ENCODE data around the gene AP2S1.

Gene AP2S1

GRCh38 chr19:46838160-46838559 lies 12.5 kb downstream of the AP2S1 start:
- Histone ChIP-seq H3K4ac (ENCODE audit: low read depth, low read length) (no peak overlapping the region), H3K79me2 (ENCODE audit: control insufficient read depth, insufficient read depth, low read length, poor library complexity) (no peaks in the 10 kb centered on the region), H3K9ac (ENCODE audit: low read length) (no peak overlapping the region), H3K27ac (ENCODE audit: low read depth, low read length) (no peak overlapping the region), H2BK120ac (ENCODE audit: insufficient read depth, low read length, poor library complexity) (no peak overlapping the region), H4K91ac (ENCODE audit: low read depth, low read length) (no peak overlapping the region), H3K4me2 (ENCODE audit: low read length) (no peak overlapping the region), H2BK12ac (ENCODE audit: low read length) (no peak overlapping the region), H2AFZ (ENCODE audit: insufficient read depth, low read length, poor library complexity) (no peak overlapping the region), H3K23ac (ENCODE audit: low read length) (no peak overlapping the region), H3K27me3 (ENCODE audit: insufficient read depth, low read length) (no peaks in the 10 kb centered on the region), H3K18ac (ENCODE audit: low read length) (no peak overlapping the region), H3K4me3 (ENCODE audit: low read depth, low read length) (no peak overlapping the region), H4K12ac (ENCODE audit: low read depth, low read length) (no peak overlapping the region), H3K79me1 (ENCODE audit: low read length) (peaks cover 6% of the 10 kb centered on the region), H4K8ac (ENCODE audit: low read depth, low read length) (no peak overlapping the region), H3K9me3 (ENCODE audit: insufficient read depth, low read depth, low read length) (peaks cover 2% of the 10 kb centered on the region), H3K36me3 (ENCODE audit: control insufficient read depth in 1 of 2, insufficient read depth in 2 of 2, low read length in 2 of 2) (peaks cover 49 to 53% of the 10 kb centered on the region in 2 experiments), H2AK5ac (ENCODE audit: low read length) (no peak overlapping the region), H2BK5ac (ENCODE audit: low read depth, low read length, poor library complexity) (no peak overlapping the region), H3K14ac (ENCODE audit: low read length) (no peak overlapping the region), H3K4me1 (ENCODE audit: control insufficient read depth in 1 of 2, insufficient read depth in 2 of 2, low read length in 2 of 2) (peaks cover 7 to 15% of the 10 kb centered on the region in 2 experiments)
- no peak for DNase-seq
- no CpG with 5 or more reads among the region's 20 CpGs for WGBS (ENCODE audit: extremely low coverage, insufficient coverage, insufficient read length)

- no peak overlapping the region for H3K4ac ChIP-seq (ENCODE audit: low read depth, low read length)
- no peak overlapping the region for H4K91ac ChIP-seq (ENCODE audit: low read depth, low read length)
- DNase-seq: no peak
- no peak overlapping the region for H2BK12ac ChIP-seq (ENCODE audit: low read length)
- H3K9me3 ChIP-seq (ENCODE audit: insufficient read depth, low read depth, low read length): peaks cover 2% of the 10 kb centered on the region
- no peak overlapping the region for H2AFZ ChIP-seq (ENCODE audit: insufficient read depth, low read length, poor library complexity)
- peaks cover under 1% of the 10 kb centered on the region for H3K79me1 ChIP-seq (ENCODE audit: low read length)
- no peak overlapping the region for H3K9ac ChIP-seq (ENCODE audit: low read length)
- no peak overlapping the region for H3K27ac ChIP-seq (ENCODE audit: low read depth, low read length)
- no peaks in the 10 kb centered on the region for H3K27me3 ChIP-seq (ENCODE audit: insufficient read depth, low read length)
- no peak overlapping the region for H4K8ac ChIP-seq (ENCODE audit: low read depth, low read length)
- H3K4me2 ChIP-seq (ENCODE audit: low read length): no peak overlapping the region
- no peak overlapping the region for H3K23ac ChIP-seq (ENCODE audit: low read length)
- no peak overlapping the region for H2BK5ac ChIP-seq (ENCODE audit: low read depth, low read length, poor library complexity)
- H3K18ac ChIP-seq (ENCODE audit: low read length): no peak overlapping the region
- no peak overlapping the region for H2BK120ac ChIP-seq (ENCODE audit: insufficient read depth, low read length, poor library complexity)
- peaks cover 29 to 31% of the 10 kb centered on the region in 2 experiments for H3K36me3 ChIP-seq (ENCODE audit: control insufficient read depth in 1 of 2, insufficient read depth in 2 of 2, low read length in 2 of 2)
- H3K4me1 ChIP-seq (ENCODE audit: control insufficient read depth in 1 of 2, insufficient read depth in 2 of 2, low read length in 2 of 2): no peaks in the 10 kb centered on the region
- no peak overlapping the region for H3K4me3 ChIP-seq (ENCODE audit: low read depth, low read length)
- no peak overlapping the region for H4K12ac ChIP-seq (ENCODE audit: low read depth, low read length)
- H3K79me2 ChIP-seq (ENCODE audit: control insufficient read depth, insufficient read depth, low read length, poor library complexity): no peaks in the 10 kb centered on the region
- no peak overlapping the region for H2AK5ac ChIP-seq (ENCODE audit: low read length)
- no peak overlapping the region for H3K14ac ChIP-seq (ENCODE audit: low read length)
- WGBS (ENCODE audit: extremely low coverage, insufficient coverage, insufficient read length): no CpG with 5 or more reads among the region's 6 CpGs
Measured at GRCh38 chr19:46834984-46835383, 15.7 kb downstream of the AP2S1 start.

GRCh38 chr19:46834121-46834520 lies 16.5 kb downstream of the AP2S1 start:
- no peak overlapping the region for H3K18ac ChIP-seq (ENCODE audit: low read length)
- H2BK12ac ChIP-seq (ENCODE audit: low read length): no peak overlapping the region
- peaks cover 2% of the 10 kb centered on the region for H3K9me3 ChIP-seq (ENCODE audit: insufficient read depth, low read depth, low read length)
- no peak for DNase-seq
- no peak overlapping the region for H4K8ac ChIP-seq (ENCODE audit: low read depth, low read length)
- H2BK5ac ChIP-seq (ENCODE audit: low read depth, low read length, poor library complexity): no peak overlapping the region
- H2AFZ ChIP-seq (ENCODE audit: insufficient read depth, low read length, poor library complexity): no peak overlapping the region
- no peak overlapping the region for H3K4ac ChIP-seq (ENCODE audit: low read depth, low read length)
- H3K4me2 ChIP-seq (ENCODE audit: low read length): no peak overlapping the region
- no peak overlapping the region for H2BK120ac ChIP-seq (ENCODE audit: insufficient read depth, low read length, poor library complexity)
- no peak overlapping the region for H3K4me3 ChIP-seq (ENCODE audit: low read depth, low read length)
- H3K27me3 ChIP-seq (ENCODE audit: insufficient read depth, low read length): no peaks in the 10 kb centered on the region
- no CpG with 5 or more reads among the region's 5 CpGs for WGBS (ENCODE audit: extremely low coverage, insufficient coverage, insufficient read length)
- no peak overlapping the region for H3K23ac ChIP-seq (ENCODE audit: low read length)
- peaks cover 3 to 4% of the 10 kb centered on the region in 2 experiments for H3K4me1 ChIP-seq (ENCODE audit: control insufficient read depth in 1 of 2, insufficient read depth in 2 of 2, low read length in 2 of 2)
- H3K79me2 ChIP-seq (ENCODE audit: control insufficient read depth, insufficient read depth, low read length, poor library complexity): no peaks in the 10 kb centered on the region
- H3K36me3 ChIP-seq (ENCODE audit: control insufficient read depth in 1 of 2, insufficient read depth in 2 of 2, low read length in 2 of 2): peaks cover 21 to 23% of the 10 kb centered on the region in 2 experiments
- peaks cover 7% of the 10 kb centered on the region for H3K79me1 ChIP-seq (ENCODE audit: low read length)
- H3K27ac ChIP-seq (ENCODE audit: low read depth, low read length): no peak overlapping the region
- H3K14ac ChIP-seq (ENCODE audit: low read length): no peak overlapping the region
- no peak overlapping the region for H4K91ac ChIP-seq (ENCODE audit: low read depth, low read length)
- H3K9ac ChIP-seq (ENCODE audit: low read length): no peak overlapping the region
- H2AK5ac ChIP-seq (ENCODE audit: low read length): no peak overlapping the region
- no peak overlapping the region for H4K12ac ChIP-seq (ENCODE audit: low read depth, low read length)

GRCh38 chr19:46830864-46831263 lies 19.8 kb downstream of the AP2S1 start:
- Histone ChIP-seq H3K23ac (ENCODE audit: low read length) (no peak overlapping the region), H3K79me2 (ENCODE audit: control insufficient read depth, insufficient read depth, low read length, poor library complexity) (peaks cover 2% of the 10 kb centered on the region), H3K4me1 (ENCODE audit: control insufficient read depth in 1 of 2, insufficient read depth in 2 of 2, low read length in 2 of 2) (peaks cover 9 to 13% of the 10 kb centered on the region in 2 experiments), H3K18ac (ENCODE audit: low read length) (no peak overlapping the region), H3K14ac (ENCODE audit: low read length) (no peak overlapping the region), H4K12ac (ENCODE audit: low read depth, low read length) (no peak overlapping the region), H3K79me1 (ENCODE audit: low read length) (peaks cover 23% of the 10 kb centered on the region), H3K4me2 (ENCODE audit: low read length) (no peak overlapping the region), H3K27ac (ENCODE audit: low read depth, low read length) (no peak overlapping the region), H2BK12ac (ENCODE audit: low read length) (no peak overlapping the region), H2BK120ac (ENCODE audit: insufficient read depth, low read length, poor library complexity) (no peak overlapping the region), H2BK5ac (ENCODE audit: low read depth, low read length, poor library complexity) (no peak overlapping the region), H4K91ac (ENCODE audit: low read depth, low read length) (no peak overlapping the region), H4K8ac (ENCODE audit: low read depth, low read length) (no peak overlapping the region), H3K9ac (ENCODE audit: low read length) (no peak overlapping the region), H2AFZ (ENCODE audit: insufficient read depth, low read length, poor library complexity) (no peak overlapping the region), H2AK5ac (ENCODE audit: low read length) (no peak overlapping the region), H3K36me3 (ENCODE audit: control insufficient read depth in 1 of 2, insufficient read depth in 2 of 2, low read length in 2 of 2) (no peaks in the 10 kb centered on the region), H3K4me3 (ENCODE audit: low read depth, low read length) (no peak overlapping the region), H3K9me3 (ENCODE audit: insufficient read depth, low read depth, low read length) (peaks cover 2% of the 10 kb centered on the region), H3K27me3 (ENCODE audit: insufficient read depth, low read length) (no peaks in the 10 kb centered on the region), H3K4ac (ENCODE audit: low read depth, low read length) (no peak overlapping the region)
- no CpG with 5 or more reads among the region's 2 CpGs for WGBS (ENCODE audit: extremely low coverage, insufficient coverage, insufficient read length)
- DNase-seq: no peak
